GM21515 (cell line): Measurements from ENCODE around the gene USP7.
A peak's percentile ranks its signal among the peaks of the same experiment; 100 is the strongest.

ENCODE experiments used
- ATAC-seq: cut with Tn5 transposase; IDR thresholded peaks from one replicate; pipeline ENCODE4 v1.9.1; 2021; ENCODE audit not compliant: unreplicated experiment

Gene USP7

GRCh38 chr16:8952281-8952751 lies 11.4 kb downstream of the USP7 start:
- no peak for ATAC-seq

DNA sequence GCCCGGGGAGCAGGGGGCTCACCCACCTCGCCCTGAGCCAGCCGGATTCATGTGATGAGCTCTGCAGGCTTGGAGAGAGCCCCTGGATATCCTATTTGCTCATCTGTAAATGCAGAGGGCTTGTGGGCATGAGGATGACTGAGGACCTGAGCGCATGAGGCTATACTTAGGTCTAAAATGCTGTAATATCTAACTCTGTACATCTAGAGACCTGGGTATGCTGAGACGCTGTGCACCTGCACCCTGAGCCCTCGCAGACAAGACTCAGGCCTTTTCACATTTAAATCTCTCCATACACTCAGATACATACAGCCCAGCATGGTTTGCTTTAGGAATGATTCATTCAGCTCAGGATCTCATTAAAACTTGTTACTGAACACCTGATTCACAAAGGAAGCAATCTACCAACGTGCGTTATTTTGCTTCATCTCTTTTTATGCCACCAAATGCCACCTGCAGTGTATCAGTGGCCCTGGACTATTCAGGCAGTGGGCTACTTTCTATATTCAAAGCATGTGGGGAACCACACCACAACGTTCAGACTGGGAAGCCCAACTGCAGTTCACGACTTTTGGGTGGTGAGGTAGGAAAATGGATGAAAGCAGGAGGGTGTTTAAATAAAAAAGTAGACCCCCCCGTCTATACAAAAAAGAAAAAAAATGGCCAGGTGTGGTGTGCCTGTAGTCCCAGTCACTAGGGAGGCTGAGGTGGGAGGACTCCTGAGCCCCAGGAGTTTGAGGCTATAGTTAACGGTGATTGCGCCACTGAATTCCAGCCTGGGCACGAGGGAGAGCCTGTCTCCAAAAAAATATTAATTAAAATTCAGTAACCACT lies 12.0 kb downstream of the USP7 start:
- no peak for ATAC-seq

DNA sequence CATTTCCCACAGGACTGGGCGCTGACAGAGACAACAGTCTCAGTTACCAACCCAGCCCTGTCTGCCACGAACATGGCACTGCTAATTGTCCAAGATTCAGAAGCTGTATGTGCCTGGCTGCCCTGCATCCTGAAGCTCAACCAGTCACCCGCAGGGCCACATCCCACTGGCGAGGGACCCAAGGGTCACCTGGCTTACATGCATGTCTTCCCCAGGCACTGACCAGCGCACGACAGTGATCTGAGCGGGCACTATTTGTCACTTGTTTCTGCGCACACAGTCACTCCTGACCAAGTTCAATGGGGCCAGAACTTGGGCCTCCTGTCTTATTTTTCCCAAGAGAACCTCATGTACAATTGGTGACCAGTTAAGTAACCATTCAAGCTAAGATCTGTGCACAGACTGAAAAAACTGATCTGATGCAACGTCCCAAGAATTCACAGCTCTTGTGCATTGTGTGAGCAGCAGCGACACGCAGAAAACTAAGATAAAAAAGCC lies 13.1 kb downstream of the USP7 start:
- ATAC-seq, result no peak

- no peak for ATAC-seq
Observed at GRCh38 chr16:8949536-8950418, 13.9 kb downstream of the USP7 start.

GRCh38 chr16:8948831-8949230 lies 14.9 kb downstream of the USP7 start:
- no peak for ATAC-seq

DNA sequence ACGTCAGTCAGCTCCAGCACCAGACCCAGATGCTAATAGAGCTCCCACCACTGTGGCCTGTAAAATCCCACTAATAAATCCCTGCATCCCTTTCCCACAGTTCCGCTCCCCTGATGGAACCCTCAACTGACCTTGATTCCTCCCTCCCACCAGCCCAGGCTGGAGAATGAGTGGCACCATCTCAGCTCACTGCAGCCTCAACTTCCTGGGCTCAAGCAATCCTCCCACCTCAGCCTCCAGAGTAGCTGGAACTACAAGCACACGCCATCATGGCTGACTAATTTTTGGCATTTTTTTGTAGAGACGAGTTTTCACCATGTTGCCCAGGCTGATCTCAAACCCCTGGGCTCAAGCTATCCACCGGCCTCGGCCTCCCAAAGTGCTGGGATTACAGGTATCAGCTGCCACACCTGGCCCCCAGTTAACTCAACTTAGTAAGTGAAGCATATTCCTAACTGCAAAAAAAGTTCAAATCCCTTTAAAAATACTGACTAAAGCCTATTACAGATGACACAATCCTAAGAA lies 15.6 kb downstream of the USP7 start:
- no peak for ATAC-seq

GRCh38 chr16:8946544-8946943 lies 17.2 kb downstream of the USP7 start:
- ATAC-seq, result no peak

- ATAC-seq, result no peak
Observed at GRCh38 chr16:8945626-8946296, 17.9 kb downstream of the USP7 start.

GRCh38 chr16:8943966-8944759 lies 19.5 kb downstream of the USP7 start:
- peak; percentile 76 for ATAC-seq

DNA sequence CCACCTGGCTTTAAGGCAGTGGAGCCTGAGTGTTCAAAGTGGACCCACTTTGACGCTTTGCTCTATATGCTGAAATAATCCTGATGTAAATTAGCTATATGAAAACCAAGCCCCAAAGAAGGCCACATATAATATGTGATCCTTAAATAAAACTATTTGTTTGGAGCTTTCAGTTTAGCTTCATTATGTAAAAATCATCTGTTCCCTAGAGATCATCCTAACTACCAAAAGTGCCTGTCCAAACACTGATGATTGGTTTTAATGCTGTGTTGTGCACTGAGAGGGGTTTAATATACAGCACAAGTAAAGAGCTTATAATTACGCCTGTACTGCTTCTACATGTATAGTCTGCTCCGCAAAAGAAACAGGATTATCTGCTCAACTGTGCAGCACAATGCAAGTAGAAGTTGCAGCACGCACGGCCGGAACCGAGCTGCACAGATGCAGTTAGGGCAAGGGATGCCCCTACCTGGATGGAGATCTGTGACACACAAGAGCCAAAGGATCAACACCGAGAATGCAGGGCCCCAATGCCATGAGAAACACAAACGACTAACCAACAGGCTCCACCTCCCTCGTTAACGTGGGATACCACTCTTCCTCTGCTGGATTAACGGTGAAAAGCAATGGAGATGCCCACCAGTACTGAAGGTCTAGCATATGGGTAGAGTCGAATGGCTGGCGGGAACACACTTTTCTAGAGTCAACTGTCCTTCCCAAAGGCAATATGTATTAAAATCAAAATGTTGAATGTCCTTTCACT lies 20.5 kb downstream of the USP7 start:
- ATAC-seq, result no peak

DNA sequence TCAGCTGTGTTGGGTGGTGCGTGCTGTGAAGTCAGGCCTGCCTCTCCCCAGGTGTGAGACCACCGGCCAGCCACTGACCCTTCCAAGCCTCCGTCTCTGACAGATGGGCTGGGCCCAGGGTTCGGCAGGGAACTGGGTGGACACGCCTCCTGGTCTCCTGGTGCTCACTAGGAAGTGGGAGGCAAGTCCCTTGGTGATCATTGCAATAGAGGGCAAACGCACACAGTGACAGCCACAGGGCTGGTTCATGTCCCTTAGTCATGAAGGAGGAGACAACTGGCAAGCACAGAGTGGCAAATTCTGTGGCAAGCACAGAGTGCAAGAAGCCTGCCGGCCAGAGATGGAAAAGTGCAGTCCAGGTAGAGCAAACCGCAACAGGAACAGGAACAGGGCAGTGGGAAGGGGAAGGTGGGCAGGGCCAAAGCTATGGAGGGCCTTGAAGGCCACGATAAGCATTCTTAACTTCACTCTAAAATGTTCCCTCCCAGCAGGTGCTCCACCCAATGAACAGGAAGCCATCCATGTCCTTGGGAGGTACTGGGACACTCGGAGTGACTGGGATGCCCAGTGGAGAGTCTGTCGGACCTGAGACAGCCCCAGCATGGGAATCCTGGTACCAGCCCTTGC lies 21.9 kb downstream of the USP7 start:
- ATAC-seq, result no peak

GRCh38 chr16:8937803-8938202 lies 25.9 kb downstream of the USP7 start:
- no peak for ATAC-seq

- ATAC-seq, result peak; percentile 75
Observed at GRCh38 chr16:8936421-8936820, 27.3 kb downstream of the USP7 start.

- peak; percentile 15 for ATAC-seq
Observed at GRCh38 chr16:8935989-8936388, 27.7 kb downstream of the USP7 start.

GRCh38 chr16:8934601-8935000 lies 29.1 kb downstream of the USP7 start:
- no peak for ATAC-seq

- ATAC-seq, result no peak
Observed at GRCh38 chr16:8931859-8932258, 31.8 kb downstream of the USP7 start.

DNA sequence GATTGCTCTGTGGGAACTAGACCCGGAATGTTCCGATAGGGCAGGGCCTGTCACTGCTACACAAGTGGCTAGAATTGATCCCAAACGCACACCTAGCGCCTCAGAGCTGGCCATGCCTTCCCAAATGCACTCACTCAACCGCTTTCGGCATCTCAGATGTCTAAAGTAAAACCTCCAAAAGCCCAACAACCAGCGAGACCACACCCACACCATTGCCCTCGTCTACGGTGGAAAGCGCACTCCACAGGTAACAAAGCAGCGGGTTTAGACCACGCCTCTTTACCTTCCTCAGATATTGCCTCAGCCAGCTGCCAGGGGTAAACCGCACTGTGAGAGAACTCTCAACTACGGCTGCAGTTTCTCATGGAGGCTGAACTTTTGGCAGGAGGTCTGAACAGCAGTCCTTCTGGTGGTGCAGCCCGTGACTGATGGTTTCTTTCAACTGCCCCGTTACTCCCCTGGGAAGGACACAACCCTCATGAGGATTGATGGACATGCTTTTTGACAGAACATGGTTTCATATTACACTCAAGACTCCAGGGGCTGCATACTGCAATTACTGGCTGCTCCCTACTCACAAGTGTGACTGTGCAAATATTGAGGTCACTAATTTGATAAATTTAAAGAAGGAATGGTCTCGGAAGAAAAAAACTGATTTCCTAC lies 34.5 kb downstream of the USP7 start:
- no peak for ATAC-seq

DNA sequence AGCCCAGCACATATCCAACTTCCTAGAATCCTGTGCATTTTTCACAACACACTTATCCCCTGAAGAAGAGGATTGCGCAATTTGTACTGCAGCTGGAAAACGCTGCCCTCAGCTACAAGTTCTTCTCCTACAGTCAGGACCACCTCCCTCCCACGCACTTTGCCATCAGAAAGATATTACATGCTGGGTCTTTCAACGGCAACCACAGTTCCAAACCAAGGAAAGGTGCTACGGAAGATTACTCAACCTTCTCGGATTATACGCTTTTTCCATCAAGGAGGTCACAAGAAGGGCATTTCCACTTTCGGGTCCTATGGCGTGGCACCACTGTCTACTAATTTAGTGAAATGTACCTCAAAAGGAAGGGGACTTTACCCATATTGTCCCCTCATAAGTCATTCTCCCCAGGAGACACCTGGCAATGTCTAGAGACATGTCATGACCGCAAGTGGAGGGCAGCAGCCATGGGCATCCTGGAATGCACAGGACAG lies 35.2 kb downstream of the USP7 start:
- no peak for ATAC-seq
